ENCODE data around the gene ZNF700. TPM values are rescaled to one million over a fixed set of nuclear protein-coding genes. Genes with fewer than 3 reads are reported as not detected.
A peak's percentile ranks its signal among the peaks of the same experiment; 100 is the strongest.
"Not testable (repeated sequence)": the region's sequence is repeated elsewhere in the genome, so short reads cannot be mapped to it uniquely, and the experiment has no call there.

Gene ZNF700
- total RNA-seq, result 9.4 and 10.6 TPM in 2 replicates

DNA sequence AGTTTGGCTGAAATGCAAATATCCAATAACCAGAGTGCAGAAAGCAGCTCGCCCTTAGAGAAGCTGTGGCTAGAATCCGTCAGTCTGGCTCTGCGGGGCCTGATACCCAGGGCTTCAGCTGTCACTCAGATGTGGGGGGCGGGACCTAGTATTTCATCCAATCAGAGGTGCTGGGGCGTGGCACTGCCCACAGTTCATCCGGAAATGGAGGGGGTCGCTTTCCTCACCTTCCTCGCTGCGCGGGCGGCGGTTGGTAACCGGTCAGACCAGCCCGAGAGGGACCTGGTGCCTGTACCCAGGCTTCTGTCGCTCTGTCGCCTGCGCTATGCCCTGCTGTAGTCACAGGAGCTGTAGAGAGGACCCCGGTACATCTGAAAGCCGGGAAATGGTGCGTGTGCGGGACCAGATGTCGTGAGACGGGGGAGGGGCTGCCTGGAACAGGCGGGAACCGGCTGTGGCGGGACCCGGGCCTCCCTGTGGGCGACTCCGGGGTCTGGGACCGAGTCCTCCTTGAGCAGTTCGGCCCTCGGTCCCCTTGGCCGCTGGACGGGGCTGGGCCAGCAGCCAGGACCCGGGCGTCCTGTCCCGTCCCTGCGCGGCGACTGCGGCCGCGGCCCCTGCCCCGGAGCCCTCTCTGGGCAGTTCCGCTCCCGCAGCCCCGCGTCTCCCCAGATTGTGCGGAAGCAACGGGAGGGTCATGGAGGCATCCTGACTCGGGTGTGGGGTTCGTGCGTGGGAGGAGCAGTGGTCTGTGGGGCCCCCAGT, at the start of gene ZNF700:
TSS of gene ZNF700 (plus strand) at position 222 of the 765 bp plus-strand sequence. CDS start at position 326, 104 bp downstream.
- H4K20me1 ChIP-seq (ENCODE audit: insufficient read depth, low read length), result no peaks in the 10 kb centered on the region
- peak within 1 kb of the TSS; percentile 95 for H3K27ac ChIP-seq (ENCODE audit: low read depth, low read length)
- no peaks in the 10 kb centered on the region for H3K27me3 ChIP-seq (ENCODE audit: insufficient read depth, low read length)
- peak; percentile 98 for DNase-seq (ENCODE audit: insufficient read length, low spot score, missing footprints)
- peaks cover 4% of the 10 kb centered on the region for H3K36me3 ChIP-seq (ENCODE audit: insufficient read depth, low read length)
- peak within 1 kb of the TSS; percentile 99 for H2AFZ ChIP-seq (ENCODE audit: low read length)
- H3K4me3 ChIP-seq (ENCODE audit: insufficient read depth, low read length), result peak within 1 kb of the TSS; percentile 93
- peaks cover 15% of the 10 kb centered on the region for H3K4me1 ChIP-seq (ENCODE audit: insufficient read depth, low read length)
- no peaks in the 10 kb centered on the region for H3K9me3 ChIP-seq (ENCODE audit: low read depth, low read length)
- H3K79me2 ChIP-seq (ENCODE audit: insufficient read depth, low read length), result peaks cover 45% of the 10 kb centered on the region
- H3K4me2 ChIP-seq (ENCODE audit: insufficient read depth, low read length), result peak within 1 kb of the TSS; percentile 93
- TF ChIP-seq, protein P1, sequence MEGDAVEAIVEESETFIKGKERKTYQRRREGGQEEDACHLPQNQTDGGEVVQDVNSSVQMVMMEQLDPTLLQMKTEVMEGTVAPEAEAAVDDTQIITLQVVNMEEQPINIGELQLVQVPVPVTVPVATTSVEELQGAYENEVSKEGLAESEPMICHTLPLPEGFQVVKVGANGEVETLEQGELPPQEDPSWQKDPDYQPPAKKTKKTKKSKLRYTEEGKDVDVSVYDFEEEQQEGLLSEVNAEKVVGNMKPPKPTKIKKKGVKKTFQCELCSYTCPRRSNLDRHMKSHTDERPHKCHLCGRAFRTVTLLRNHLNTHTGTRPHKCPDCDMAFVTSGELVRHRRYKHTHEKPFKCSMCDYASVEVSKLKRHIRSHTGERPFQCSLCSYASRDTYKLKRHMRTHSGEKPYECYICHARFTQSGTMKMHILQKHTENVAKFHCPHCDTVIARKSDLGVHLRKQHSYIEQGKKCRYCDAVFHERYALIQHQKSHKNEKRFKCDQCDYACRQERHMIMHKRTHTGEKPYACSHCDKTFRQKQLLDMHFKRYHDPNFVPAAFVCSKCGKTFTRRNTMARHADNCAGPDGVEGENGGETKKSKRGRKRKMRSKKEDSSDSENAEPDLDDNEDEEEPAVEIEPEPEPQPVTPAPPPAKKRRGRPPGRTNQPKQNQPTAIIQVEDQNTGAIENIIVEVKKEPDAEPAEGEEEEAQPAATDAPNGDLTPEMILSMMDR (IDR thresholded peaks at IDR 0.05; ENCODE audit: extremely low read depth, low read depth, low read length), result no peak

DNA sequence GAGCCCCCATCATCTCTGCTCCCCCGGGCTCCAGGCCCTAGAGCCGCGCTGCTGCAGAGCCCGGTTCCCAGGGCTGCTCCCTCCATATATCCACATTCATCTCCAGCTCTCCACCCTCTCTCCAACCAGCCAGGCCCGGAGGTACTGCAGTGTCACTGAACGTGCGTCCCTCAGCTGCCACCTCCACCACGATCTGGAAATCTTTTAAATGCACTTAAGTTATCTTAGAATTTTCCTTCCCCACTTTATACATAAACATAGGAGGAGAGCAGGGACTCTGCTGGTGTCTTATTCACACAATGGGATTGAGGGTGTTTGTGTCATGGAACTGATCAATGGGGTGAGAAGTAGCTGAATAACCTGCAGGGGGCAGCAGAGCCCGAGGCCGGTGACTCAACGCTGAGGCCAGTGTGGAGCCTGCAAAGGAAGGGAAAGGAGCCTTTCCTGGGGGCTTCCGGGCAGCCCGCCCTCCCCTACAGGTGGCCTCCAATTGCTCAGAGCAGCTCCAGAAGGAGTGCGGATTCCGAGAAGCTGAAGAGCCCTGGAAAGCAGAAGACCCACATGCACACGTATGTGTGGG, 45.1 kb upstream of the ZNF700 start:
- H3K27ac ChIP-seq (ENCODE audit: low read depth, low read length); H3K9me3 ChIP-seq (ENCODE audit: low read depth, low read length); H2AFZ ChIP-seq (ENCODE audit: low read length); H3K27me3 ChIP-seq (ENCODE audit: insufficient read depth, low read length); H3K36me3 ChIP-seq (ENCODE audit: insufficient read depth, low read length); H3K4me1 ChIP-seq (ENCODE audit: insufficient read depth, low read length); H4K20me1 ChIP-seq (ENCODE audit: insufficient read depth, low read length); H3K79me2 ChIP-seq (ENCODE audit: insufficient read depth, low read length); H3K4me2 ChIP-seq (ENCODE audit: insufficient read depth, low read length); DNase-seq (ENCODE audit: insufficient read length, low spot score, missing footprints); H3K4me3 ChIP-seq (ENCODE audit: insufficient read depth, low read length): not testable (repeated sequence)
- TF ChIP-seq, protein P1 (IDR thresholded peaks at IDR 0.05; ENCODE audit: extremely low read depth, low read depth, low read length), result peak; percentile 33

DNA sequence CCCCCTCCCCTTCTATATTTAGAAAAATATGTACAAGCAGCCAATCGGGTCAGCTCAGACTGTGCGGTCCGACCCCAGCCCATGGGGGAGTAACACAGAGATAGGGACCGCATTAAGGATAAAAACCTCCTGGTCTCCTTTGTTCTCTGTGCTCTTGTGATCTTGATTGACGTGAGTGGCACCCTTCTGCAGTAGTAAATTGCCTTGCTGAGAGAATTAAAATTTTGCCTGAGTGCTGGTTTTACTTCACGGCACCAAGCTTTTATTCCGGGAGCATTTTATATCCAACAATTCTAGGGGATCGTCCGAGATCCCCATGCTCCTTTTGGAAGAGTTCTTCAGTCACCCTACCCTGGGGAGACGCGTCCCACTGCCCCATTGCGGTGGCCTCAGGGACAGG, 44.3 kb upstream of the ZNF700 start:
- Histone ChIP-seq H3K79me2 (ENCODE audit: insufficient read depth, low read length) (no peaks in the 10 kb centered on the region), H3K4me3 (ENCODE audit: insufficient read depth, low read length) (no peak overlapping the region), H4K20me1 (ENCODE audit: insufficient read depth, low read length) (no peaks in the 10 kb centered on the region), H3K4me2 (ENCODE audit: insufficient read depth, low read length) (no peak overlapping the region), H3K27ac (ENCODE audit: low read depth, low read length) (no peak overlapping the region), H3K4me1 (ENCODE audit: insufficient read depth, low read length) (no peaks in the 10 kb centered on the region), H2AFZ (ENCODE audit: low read length) (no peak overlapping the region), H3K9me3 (ENCODE audit: low read depth, low read length) (no peaks in the 10 kb centered on the region), H3K27me3 (ENCODE audit: insufficient read depth, low read length) (no peaks in the 10 kb centered on the region), H3K36me3 (ENCODE audit: insufficient read depth, low read length) (no peaks in the 10 kb centered on the region)
- TF ChIP-seq, protein P1 (IDR thresholded peaks at IDR 0.05; ENCODE audit: extremely low read depth, low read depth, low read length), result no peak
- no peak for DNase-seq (ENCODE audit: insufficient read length, low spot score, missing footprints)

DNA sequence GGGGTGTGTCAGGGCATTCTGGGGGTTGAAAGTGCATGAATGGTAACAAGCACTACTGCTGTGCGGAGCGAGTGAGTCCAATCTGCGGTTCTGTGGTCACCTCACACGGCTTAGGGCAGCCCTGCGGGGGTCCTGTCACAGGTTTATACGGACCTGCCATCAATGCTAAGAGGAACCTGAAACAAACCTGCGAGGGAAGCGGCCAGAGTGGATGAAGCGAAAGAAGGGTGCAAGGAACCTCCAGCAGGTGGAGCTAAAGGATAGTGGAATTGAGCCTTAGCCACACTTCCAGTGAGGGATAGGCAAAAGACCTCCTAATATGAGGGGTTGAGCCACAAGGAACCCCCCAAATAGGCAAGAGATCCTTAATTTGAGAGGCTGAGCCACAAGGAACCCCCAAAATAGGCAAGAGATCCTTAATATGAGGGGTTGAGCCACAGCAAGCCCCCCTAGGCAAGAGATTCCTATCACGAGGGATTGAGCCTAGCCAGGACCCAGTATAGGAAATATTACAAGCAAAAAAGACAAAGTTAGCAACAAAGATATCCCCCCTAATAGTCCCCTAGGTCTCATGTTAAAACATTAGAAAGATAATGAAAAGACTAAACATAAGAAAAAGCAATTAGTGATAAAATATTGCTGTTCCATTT, 43.6 kb upstream of the ZNF700 start:
- no peak overlapping the region for H3K4me3 ChIP-seq (ENCODE audit: insufficient read depth, low read length)
- peak; percentile 90 for DNase-seq (ENCODE audit: insufficient read length, low spot score, missing footprints)
- H3K4me2 ChIP-seq (ENCODE audit: insufficient read depth, low read length), result peak overlapping the region; percentile 25
- H3K27me3 ChIP-seq (ENCODE audit: insufficient read depth, low read length), result no peaks in the 10 kb centered on the region
- no peaks in the 10 kb centered on the region for H3K9me3 ChIP-seq (ENCODE audit: low read depth, low read length)
- no peaks in the 10 kb centered on the region for H3K36me3 ChIP-seq (ENCODE audit: insufficient read depth, low read length)
- TF ChIP-seq, protein P1 (IDR thresholded peaks at IDR 0.05; ENCODE audit: extremely low read depth, low read depth, low read length), result peak; percentile 66
- no peaks in the 10 kb centered on the region for H4K20me1 ChIP-seq (ENCODE audit: insufficient read depth, low read length)
- H3K4me1 ChIP-seq (ENCODE audit: insufficient read depth, low read length), result no peaks in the 10 kb centered on the region
- H3K79me2 ChIP-seq (ENCODE audit: insufficient read depth, low read length), result no peaks in the 10 kb centered on the region
- no peak overlapping the region for H2AFZ ChIP-seq (ENCODE audit: low read length)
- H3K27ac ChIP-seq (ENCODE audit: low read depth, low read length), result no peak overlapping the region
